ENCODE measurements around the gene USP3. TPM values are rescaled to one million over a fixed set of nuclear protein-coding genes. Genes with fewer than 3 reads are reported as not detected.

USP3 gene
- polyA plus RNA-seq, 1 of the 3 experiments (the other 2 are of a cell fraction), result 9.3 TPM

DNA sequence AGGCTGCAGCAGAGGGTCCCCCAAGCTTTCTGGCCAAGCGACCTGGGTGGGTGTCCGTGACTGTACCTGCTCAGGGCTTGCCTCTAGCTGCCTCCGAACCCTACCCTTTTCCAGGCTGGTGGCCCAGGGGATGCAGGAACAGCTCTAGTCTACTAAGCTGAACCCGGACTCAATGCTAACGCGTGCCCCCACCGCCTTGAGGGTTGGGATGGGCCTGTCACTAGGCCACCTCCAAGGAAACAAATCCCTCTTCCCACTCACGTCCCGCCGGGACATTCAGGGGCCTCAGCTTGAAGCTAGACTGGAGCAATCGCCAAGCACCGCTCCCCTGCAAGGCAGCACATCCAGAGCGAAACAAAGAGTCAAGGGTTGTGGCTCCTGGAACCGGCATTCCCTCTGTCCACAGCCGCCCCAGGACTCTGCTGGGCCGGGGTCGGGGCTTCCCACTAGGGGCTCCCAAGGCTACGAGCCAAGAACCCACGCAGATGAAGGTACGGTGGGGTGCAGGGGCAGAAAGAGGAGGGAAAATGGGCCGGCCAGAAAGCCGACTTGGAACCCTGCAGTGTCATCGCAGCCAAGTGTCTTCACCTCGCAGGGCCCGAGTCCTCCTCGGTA lies 95.7 kb downstream of the USP3 start:
- Histone ChIP-seq H3K36me3 (replicated peaks in 1 of 2; ENCODE audit: control insufficient read depth in 1 of 2, insufficient read depth in 2 of 2, low read length in 1 of 2) (peaks cover 0 to under 1% of the 10 kb centered on the region in 2 experiments), H2AFZ (ENCODE audit: low read depth) (peak overlapping the region; percentile 63; the same call in 1 of the 2 replicates), H3K79me2 (ENCODE audit: insufficient read depth) (no peaks in the 10 kb centered on the region), H3K4me1 (ENCODE audit: control insufficient read depth in 1 of 2, insufficient read depth in 2 of 2, low read depth in 1 of 2, low read length in 1 of 2) (peaks cover 6 to 9% of the 10 kb centered on the region in 2 experiments; a peak in 2 of 4 replicates), H4K20me1 (ENCODE audit: insufficient read depth) (no peaks in the 10 kb centered on the region), H3K9ac (no peak overlapping the region), H3K4me3 (ENCODE audit: low read depth in 2 of 2, low read length in 1 of 2) (peak overlapping the region; percentile 19 to 77; a peak in 2 of 4 replicates), H3K9me2 (no peaks in the 10 kb centered on the region), H3K27ac (ENCODE audit: low read depth in 2 of 2, low read length in 1 of 2) (no peak overlapping the region), H3K27me3 (ENCODE audit: insufficient read depth) (no peaks in the 10 kb centered on the region), H3K4me2 (peak overlapping the region; percentile 75), H3K9me3 (no peaks in the 10 kb centered on the region), H3F3A (replicated peaks; ENCODE audit: insufficient read depth) (peaks cover 4% of the 10 kb centered on the region)
- DNase-seq, result no peak
- TF ChIP-seq SIN3A (IDR thresholded peaks at IDR 0.05; ENCODE audit: borderline replicate concordance, low read depth, low read length) (no peak), POLR2AphosphoS5 (IDR thresholded peaks at IDR 0.05; ENCODE audit: low read depth, low read length) (no peak)
- whole genome bisulfite sequencing (ENCODE audit: low lambda C conversion rate), result 78% methylated on average over 21 of the region's 26 CpGs
- ChIA-PET CTCF (interaction anchor here (0.9 to 3.2 kb wide), 8 partner anchors 10 to 468 kb away, joined by 3 to 22 read pairs (median 5); partner anchors contain the start of gene USP3), POLR2A (interaction anchor here (0.9 kb wide), 1 partner anchor 10 kb away, joined by 3 read pairs; no protein-coding TSS in a partner anchor)

GRCh38 chr15:63600616-63601025 lies 96.2 kb downstream of the USP3 start:
- no peaks in the 10 kb centered on the region for H4K20me1 ChIP-seq (ENCODE audit: insufficient read depth)
- no peaks in the 10 kb centered on the region for H3K79me2 ChIP-seq (ENCODE audit: insufficient read depth)
- H3F3A ChIP-seq (replicated peaks; ENCODE audit: insufficient read depth), result peaks cover 4% of the 10 kb centered on the region
- no peak overlapping the region; a peak in 1 of 4 replicates for H3K27ac ChIP-seq (ENCODE audit: low read depth in 2 of 2, low read length in 1 of 2)
- H3K27me3 ChIP-seq (ENCODE audit: insufficient read depth), result no peaks in the 10 kb centered on the region
- peak overlapping the region; percentile 94 for H2AFZ ChIP-seq (ENCODE audit: low read depth)
- TF ChIP-seq RXRA (IDR thresholded peaks at IDR 0.05; ENCODE audit: borderline replicate concordance, low read depth), result no peak
- TF ChIP-seq, protein P1, sequence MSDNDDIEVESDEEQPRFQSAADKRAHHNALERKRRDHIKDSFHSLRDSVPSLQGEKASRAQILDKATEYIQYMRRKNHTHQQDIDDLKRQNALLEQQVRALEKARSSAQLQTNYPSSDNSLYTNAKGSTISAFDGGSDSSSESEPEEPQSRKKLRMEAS (IDR thresholded peaks at IDR 0.05; ENCODE audit: low read depth), result peak; percentile 77; the same call in 1 of the 2 replicates
- peak; percentile 79 for TF ChIP-seq NRF1 (IDR thresholded peaks at IDR 0.05; ENCODE audit: low read depth, low read length)
- TF ChIP-seq NFIC (IDR thresholded peaks at IDR 0.05; ENCODE audit: borderline replicate concordance), result no peak
- TF ChIP-seq EP300 (IDR thresholded peaks at IDR 0.05; ENCODE audit: borderline replicate concordance in 1 of 2, low read depth in 1 of 2, low read length in 1 of 2), result no peak
- no peak for TF ChIP-seq CTCF (IDR thresholded peaks at IDR 0.05)
- TF ChIP-seq, protein P2, sequence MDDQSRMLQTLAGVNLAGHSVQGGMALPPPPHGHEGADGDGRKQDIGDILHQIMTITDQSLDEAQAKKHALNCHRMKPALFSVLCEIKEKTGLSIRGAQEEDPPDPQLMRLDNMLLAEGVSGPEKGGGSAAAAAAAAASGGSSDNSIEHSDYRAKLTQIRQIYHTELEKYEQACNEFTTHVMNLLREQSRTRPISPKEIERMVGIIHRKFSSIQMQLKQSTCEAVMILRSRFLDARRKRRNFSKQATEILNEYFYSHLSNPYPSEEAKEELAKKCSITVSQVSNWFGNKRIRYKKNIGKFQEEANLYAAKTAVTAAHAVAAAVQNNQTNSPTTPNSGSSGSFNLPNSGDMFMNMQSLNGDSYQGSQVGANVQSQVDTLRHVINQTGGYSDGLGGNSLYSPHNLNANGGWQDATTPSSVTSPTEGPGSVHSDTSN (IDR thresholded peaks at IDR 0.05), result no peak
- peak; percentile 96 for TF ChIP-seq MXI1 (IDR thresholded peaks at IDR 0.05; ENCODE audit: low read depth, low read length)
- peaks cover 6 to 9% of the 10 kb centered on the region in 2 experiments; a peak in 2 of 4 replicates for H3K4me1 ChIP-seq (ENCODE audit: control insufficient read depth in 1 of 2, insufficient read depth in 2 of 2, low read depth in 1 of 2, low read length in 1 of 2)
- WGBS (ENCODE audit: low lambda C conversion rate), result 0% methylated on average over 2 of the region's 60 CpGs
- H3K9ac ChIP-seq, result 0 out of 2 replicates have a peak overlapping the region, but pooled peaks have one; percentile 79
- DNase-seq, result peak; percentile 94
- no peaks in the 10 kb centered on the region for H3K9me3 ChIP-seq
- CTCF ChIA-PET, result interaction anchor here (1.0 to 3.2 kb wide), 7 partner anchors 9 to 467 kb away, joined by 3 to 22 read pairs (median 6); partner anchors contain the start of gene USP3
- H3K36me3 ChIP-seq (replicated peaks in 1 of 2; ENCODE audit: control insufficient read depth in 1 of 2, insufficient read depth in 2 of 2, low read length in 1 of 2), result no peaks in the 10 kb centered on the region
- POLR2A ChIA-PET, result interaction anchor here (0.9 kb wide), 1 partner anchor 9 kb away, joined by 3 read pairs; no protein-coding TSS in a partner anchor
- H3K4me3 ChIP-seq (ENCODE audit: low read depth in 2 of 2, low read length in 1 of 2), result peak overlapping the region; percentile 72 to 77
- no peaks in the 10 kb centered on the region for H3K9me2 ChIP-seq
- H3K4me2 ChIP-seq, result peak overlapping the region; percentile 100

Data from SK-N-SH (cell line).